Progenitor cell of endocrine pancreas (in vitro differentiated cells): ENCODE results near the gene GPX2. TPM values are rescaled to one million over a fixed set of nuclear protein-coding genes. Genes with fewer than 3 reads are reported as not detected.

ENCODE experiments used
- DNase-seq: peaks from one replicate; pipeline ENCODE4 v3.0.0; 2021; ENCODE audit warnings: low spot score; ENCODE audit not compliant: unreplicated experiment
- H3K27ac Mint-ChIP-seq: 2 replicates; pipeline ENCODE4 v1.8.0; 2021; ENCODE audit warnings: mild to moderate bottlenecking, moderate library complexity, mixed read lengths
- H3K27me3 Mint-ChIP-seq: 2 replicates; pipeline ENCODE4 v1.8.0; 2021; ENCODE audit warnings: mixed read lengths
- H3K36me3 Mint-ChIP-seq: 2 replicates; pipeline ENCODE4 v1.8.0; 2022; ENCODE audit warnings: mixed read lengths; ENCODE audit not compliant: insufficient read depth
- H3K4me1 Mint-ChIP-seq: 2 replicates; pipeline ENCODE4 v1.8.0; 2021; ENCODE audit warnings: low read depth, mixed read lengths
- H3K4me3 Mint-ChIP-seq: 2 replicates; pipeline ENCODE4 v1.8.0; 2021; ENCODE audit warnings: low read depth, mild to moderate bottlenecking, moderate library complexity, mixed read lengths
- H3K9me3 Mint-ChIP-seq: 2 replicates; pipeline ENCODE4 v1.8.0; 2021; ENCODE audit warnings: low read depth, mixed read lengths
- total RNA-seq: library from RNA; stranded (reverse); gene quantifications from 2 replicates; pipeline ENCODE4 v1.2.1, GENCODE V29; 2021
- TF ChIP-seq, protein P1 (sequence below): fragments of 200-600 bp; sonication (generic); IDR thresholded peaks from one replicate; pipeline ENCODE4 v1.5.0; 2021; ENCODE audit warnings: antibody characterized with exemption, mild to moderate bottlenecking; ENCODE audit not compliant: unreplicated experiment

GPX2 gene
- total RNA-seq, 1 donor from 2014 or later: 11.0 TPM

DNA sequence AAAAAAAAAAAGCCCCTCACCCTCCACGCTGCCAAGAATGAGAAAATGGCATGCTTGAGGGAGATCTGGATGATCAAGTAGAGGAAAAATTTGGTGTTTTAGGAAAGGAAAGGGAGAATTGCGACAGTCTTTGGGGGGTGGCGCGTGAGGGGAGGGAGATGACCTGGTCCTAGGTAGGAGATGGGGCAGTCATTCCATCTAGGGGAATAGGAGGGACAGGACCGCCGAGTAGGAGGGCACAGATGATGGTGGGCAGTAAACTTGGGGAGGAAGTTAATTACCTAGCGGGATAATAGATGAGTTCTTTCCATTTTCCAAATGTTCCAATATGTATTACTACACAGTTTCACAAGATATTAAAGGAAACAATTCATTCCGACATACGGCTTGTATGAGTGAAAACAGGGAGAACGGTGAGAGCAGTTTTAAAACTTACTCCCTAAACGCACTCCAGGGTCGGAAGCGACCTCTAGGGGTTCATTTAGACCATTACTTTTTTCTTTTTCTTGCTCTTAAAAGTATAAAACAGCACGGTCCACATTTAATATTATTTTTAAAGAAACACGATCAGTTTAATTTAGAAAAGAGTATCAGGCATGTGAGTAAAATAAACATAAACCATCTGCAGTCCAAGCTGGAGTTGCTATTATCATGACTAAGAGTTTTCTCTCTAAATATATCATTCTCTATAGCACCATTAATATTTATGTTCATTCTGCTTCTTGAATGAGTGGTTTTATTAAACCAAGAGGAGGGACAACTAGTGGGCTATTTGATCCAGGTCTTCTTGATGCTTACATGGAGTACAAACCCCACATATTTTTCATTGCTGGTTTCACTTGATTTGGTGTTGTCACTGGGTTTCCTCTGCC, 41.1 kb upstream of the GPX2 start:
- Mint-ChIP-seq H3K27me3 (peaks cover 27% of the 10 kb centered on the region), H3K9me3 (no peaks in the 10 kb centered on the region), H3K27ac (no peak overlapping the region), H3K4me3 (peak overlapping the region; percentile 35), H3K4me1 (peaks cover 14% of the 10 kb centered on the region), H3K36me3 (no peaks in the 10 kb centered on the region)
- TF ChIP-seq, protein P1, sequence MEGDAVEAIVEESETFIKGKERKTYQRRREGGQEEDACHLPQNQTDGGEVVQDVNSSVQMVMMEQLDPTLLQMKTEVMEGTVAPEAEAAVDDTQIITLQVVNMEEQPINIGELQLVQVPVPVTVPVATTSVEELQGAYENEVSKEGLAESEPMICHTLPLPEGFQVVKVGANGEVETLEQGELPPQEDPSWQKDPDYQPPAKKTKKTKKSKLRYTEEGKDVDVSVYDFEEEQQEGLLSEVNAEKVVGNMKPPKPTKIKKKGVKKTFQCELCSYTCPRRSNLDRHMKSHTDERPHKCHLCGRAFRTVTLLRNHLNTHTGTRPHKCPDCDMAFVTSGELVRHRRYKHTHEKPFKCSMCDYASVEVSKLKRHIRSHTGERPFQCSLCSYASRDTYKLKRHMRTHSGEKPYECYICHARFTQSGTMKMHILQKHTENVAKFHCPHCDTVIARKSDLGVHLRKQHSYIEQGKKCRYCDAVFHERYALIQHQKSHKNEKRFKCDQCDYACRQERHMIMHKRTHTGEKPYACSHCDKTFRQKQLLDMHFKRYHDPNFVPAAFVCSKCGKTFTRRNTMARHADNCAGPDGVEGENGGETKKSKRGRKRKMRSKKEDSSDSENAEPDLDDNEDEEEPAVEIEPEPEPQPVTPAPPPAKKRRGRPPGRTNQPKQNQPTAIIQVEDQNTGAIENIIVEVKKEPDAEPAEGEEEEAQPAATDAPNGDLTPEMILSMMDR: peak; percentile 76
- no peak for DNase-seq

DNA sequence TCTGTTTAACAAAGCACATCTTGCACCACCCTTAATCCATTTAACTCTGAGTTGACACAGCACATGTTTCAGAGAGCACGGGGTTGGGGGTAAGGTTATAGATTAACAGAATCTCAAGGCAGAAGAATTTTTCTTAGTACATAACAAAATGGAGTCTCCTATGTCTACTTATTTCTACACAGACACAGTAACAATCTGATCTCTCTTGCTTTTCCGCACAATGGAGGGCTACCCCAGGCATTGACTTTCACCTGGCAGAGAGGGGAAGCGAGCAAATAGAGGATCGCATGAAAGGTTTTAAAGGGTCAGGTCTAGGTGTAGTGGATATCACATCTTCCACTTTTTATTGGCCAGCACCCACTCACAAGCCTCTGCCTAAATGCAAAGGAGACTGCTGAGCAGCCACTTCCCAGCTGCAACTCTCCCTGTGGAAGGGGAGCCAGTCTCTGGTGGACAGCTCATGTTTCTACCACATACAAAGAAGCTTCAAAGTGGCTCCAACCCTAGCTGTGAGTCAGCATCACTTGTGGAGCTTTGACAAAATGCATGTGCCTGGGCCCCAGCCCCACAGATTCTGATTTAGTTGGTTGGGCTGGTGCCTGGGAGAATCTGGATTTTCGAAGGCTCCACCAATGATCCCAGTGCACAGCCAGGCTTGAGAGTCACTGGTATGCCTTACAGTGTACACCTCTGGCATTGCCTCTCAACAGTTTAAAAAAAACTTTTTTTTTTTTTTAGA, 37.0 kb upstream of the GPX2 start:
- peak overlapping the region; percentile 91 for H3K27ac Mint-ChIP-seq
- peaks cover 18% of the 10 kb centered on the region for H3K27me3 Mint-ChIP-seq
- H3K4me1 Mint-ChIP-seq: peaks cover 14% of the 10 kb centered on the region
- H3K4me3 Mint-ChIP-seq: no peak overlapping the region
- H3K36me3 Mint-ChIP-seq: no peaks in the 10 kb centered on the region
- no peaks in the 10 kb centered on the region for H3K9me3 Mint-ChIP-seq
- no peak for DNase-seq
- TF ChIP-seq, protein P1: no peak

DNA sequence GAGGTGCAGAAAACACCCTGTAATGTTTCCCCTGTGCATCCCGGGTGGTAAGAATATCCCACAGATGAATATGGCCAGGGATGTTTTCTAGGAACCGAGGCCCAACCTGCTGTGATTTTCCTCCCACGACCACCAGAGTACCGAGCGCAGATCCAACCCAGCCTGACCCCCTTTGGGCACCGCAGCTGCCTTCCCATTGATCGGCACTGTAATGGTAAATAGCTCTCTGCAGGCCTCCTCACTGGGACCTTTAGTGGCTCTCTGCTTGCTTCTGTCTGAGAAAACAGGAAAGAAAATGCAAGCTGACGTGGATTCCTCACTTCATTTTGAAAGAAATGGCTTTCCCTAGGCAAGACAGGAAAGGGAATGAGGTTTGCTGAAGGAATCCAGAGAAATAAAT, 32.0 kb upstream of the GPX2 start:
- H3K9me3 Mint-ChIP-seq: no peaks in the 10 kb centered on the region
- TF ChIP-seq, protein P1: no peak

DNA sequence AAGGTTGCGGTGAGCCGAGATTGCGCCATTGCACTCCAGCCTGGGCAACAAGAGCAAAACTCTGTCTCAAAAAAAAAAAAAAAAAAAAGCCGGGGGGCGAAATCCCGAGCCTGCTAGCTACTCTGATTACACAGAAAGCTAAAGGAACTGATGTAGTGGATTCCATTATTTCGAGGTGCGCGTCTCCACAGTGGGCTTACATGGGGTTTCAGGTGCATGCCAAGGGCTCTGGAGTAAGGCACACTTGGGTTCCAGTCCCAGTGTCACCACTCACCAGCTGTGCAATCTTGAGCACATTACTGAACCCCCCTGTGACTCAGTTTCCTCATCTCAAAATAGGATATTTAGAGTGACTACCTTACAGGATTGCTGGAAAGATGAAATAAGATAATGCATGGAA, 31.3 kb upstream of the GPX2 start:
- peaks cover 16% of the 10 kb centered on the region for H3K4me1 Mint-ChIP-seq
- no peak overlapping the region for H3K4me3 Mint-ChIP-seq

More for the DNA sequence above, 32.0 kb upstream of the GPX2 start:
- Mint-ChIP-seq H3K4me3 (no peak overlapping the region), H3K4me1 (peaks cover 20% of the 10 kb centered on the region), H3K27ac (no peak overlapping the region), H3K27me3 (peaks cover 17% of the 10 kb centered on the region), H3K36me3 (no peaks in the 10 kb centered on the region)
- DNase-seq: no peak

DNA sequence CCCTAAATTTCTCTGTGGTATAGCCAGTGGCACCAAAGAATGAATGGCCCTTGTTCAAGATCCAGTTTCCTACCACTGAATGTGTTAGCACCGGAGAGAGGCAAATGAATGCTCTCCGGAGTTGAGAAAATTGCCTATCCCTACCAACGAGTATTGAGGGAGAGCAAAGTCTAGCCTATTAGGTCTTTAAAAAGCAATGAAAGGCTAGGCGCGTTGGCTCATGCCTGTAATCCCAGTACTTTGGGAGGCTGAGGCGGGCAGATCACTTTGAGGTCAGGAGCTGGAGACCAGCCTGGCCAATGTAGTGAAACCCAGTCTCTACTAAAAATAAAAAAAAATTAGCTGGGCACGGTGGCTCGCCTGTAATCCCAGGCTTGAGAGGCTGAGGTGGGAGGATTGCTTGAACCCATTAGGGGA, 30.5 kb upstream of the GPX2 start:
- Mint-ChIP-seq H3K36me3 (no peaks in the 10 kb centered on the region), H3K4me1 (peaks cover 11% of the 10 kb centered on the region), H3K9me3 (no peaks in the 10 kb centered on the region), H3K27me3 (peaks cover 21% of the 10 kb centered on the region), H3K4me3 (peak overlapping the region; percentile 79), H3K27ac (no peak overlapping the region)
- no peak for DNase-seq
- TF ChIP-seq, protein P1: no peak

More for the DNA sequence above, 31.3 kb upstream of the GPX2 start:
- no peak for DNase-seq
- H3K36me3 Mint-ChIP-seq: no peaks in the 10 kb centered on the region
- TF ChIP-seq, protein P1: no peak
- H3K27me3 Mint-ChIP-seq: peaks cover 21% of the 10 kb centered on the region
- no peak overlapping the region for H3K27ac Mint-ChIP-seq
- H3K9me3 Mint-ChIP-seq: no peaks in the 10 kb centered on the region
